DMS114 treated with DMSO at 0.1 percent for 48 hours (cell line): Measurements from ENCODE around the gene TYW5.

Experiments used
- DNase-seq: peaks from one replicate; lab custom pipeline; 2025; ENCODE audit not compliant: unreplicated experiment; lab: John Stamatoyannopoulos, UW

Gene TYW5

GRCh38 chr2:199975273-199975895 lies 20.1 kb upstream of the TYW5 start:
- DNase-seq: no peak

- peak; percentile 63 for DNase-seq
Measured at GRCh38 chr2:199973703-199974102, 18.4 kb upstream of the TYW5 start.

GRCh38 chr2:199972088-199972626 lies 16.9 kb upstream of the TYW5 start:
- DNase-seq: no peak

GRCh38 chr2:199968126-199968525 lies 12.8 kb upstream of the TYW5 start:
- no peak for DNase-seq

GRCh38 chr2:199966976-199967375 lies 11.7 kb upstream of the TYW5 start:
- DNase-seq: no peak

GRCh38 chr2:199966405-199966804 lies 11.1 kb upstream of the TYW5 start:
- DNase-seq: no peak

- DNase-seq: no peak
Measured at GRCh38 chr2:199962203-199962602, 6.9 kb upstream of the TYW5 start.

GRCh38 chr2:199958014-199958413 lies 2.7 kb upstream of the TYW5 start:
- DNase-seq: no peak

- DNase-seq: no peak
Measured at GRCh38 chr2:199956062-199956380, 730 bp upstream of the TYW5 start.

GRCh38 chr2:199955007-199955338 lies 318 bp downstream of the TYW5 start:
- no peak for DNase-seq

- no peak for DNase-seq
Measured at GRCh38 chr2:199951023-199951422, 4.3 kb downstream of the TYW5 start.

GRCh38 chr2:199950396-199950795 lies 4.9 kb downstream of the TYW5 start:
- DNase-seq: no peak

GRCh38 chr2:199946836-199947235 lies 8.5 kb downstream of the TYW5 start:
- DNase-seq: no peak

GRCh38 chr2:199946196-199946595 lies 9.1 kb downstream of the TYW5 start:
- no peak for DNase-seq

GRCh38 chr2:199943373-199943772 lies 11.9 kb downstream of the TYW5 start:
- DNase-seq: no peak

- peak; percentile 43 for DNase-seq
Measured at GRCh38 chr2:199940373-199940772, 14.9 kb downstream of the TYW5 start.

- DNase-seq: no peak
Measured at GRCh38 chr2:199936554-199936953, 18.7 kb downstream of the TYW5 start.

- no peak for DNase-seq
Measured at GRCh38 chr2:199933466-199933865, 21.8 kb downstream of the TYW5 start.

GRCh38 chr2:199932312-199932855 lies 22.9 kb downstream of the TYW5 start:
- DNase-seq: peak; percentile 48

- no peak for DNase-seq
Measured at GRCh38 chr2:199929262-199929661, 26.0 kb downstream of the TYW5 start.

- no peak for DNase-seq
Measured at GRCh38 chr2:199928626-199929025, 26.7 kb downstream of the TYW5 start.

GRCh38 chr2:199928226-199928625 lies 27.1 kb downstream of the TYW5 start:
- no peak for DNase-seq

- no peak for DNase-seq
Measured at GRCh38 chr2:199926806-199927205, 28.5 kb downstream of the TYW5 start.
